ENCODE measurements around the gene NALCN. TPM values are rescaled to one million over a fixed set of nuclear protein-coding genes. Genes with fewer than 3 reads are reported as not detected.

NALCN gene
- polyA plus RNA-seq, 1 experiment: 2.2 TPM

- CTCF ChIA-PET: no interaction called here
- POLR2A ChIA-PET: no interaction called here
- no peaks in the 10 kb centered on the region for H3K9me3 ChIP-seq (ENCODE audit: control insufficient read depth, insufficient read depth, low read length)
- DNase-seq (ENCODE audit: low read depth, low spot score): no peak
- no peak overlapping the region for H3K27ac ChIP-seq (ENCODE audit: low read depth, low read length)
- no peak overlapping the region for H3K4me3 ChIP-seq (ENCODE audit: low read depth, low read length)
- no peak for TF ChIP-seq CTCF (IDR thresholded peaks at IDR 0.05; ENCODE audit: low read depth, low read length)
- no peaks in the 10 kb centered on the region for H3K27me3 ChIP-seq (ENCODE audit: control insufficient read depth, insufficient read depth, low read length)
Measured at GRCh38 chr13:101332583-101332982, 83.7 kb downstream of the NALCN start.

- Histone ChIP-seq H3K27me3 (ENCODE audit: control insufficient read depth, insufficient read depth, low read length) (no peaks in the 10 kb centered on the region), H3K27ac (ENCODE audit: low read depth, low read length) (no peak overlapping the region), H3K4me3 (ENCODE audit: low read depth, low read length) (no peak overlapping the region), H3K9me3 (ENCODE audit: control insufficient read depth, insufficient read depth, low read length) (no peaks in the 10 kb centered on the region)
- no peak for TF ChIP-seq CTCF (IDR thresholded peaks at IDR 0.05; ENCODE audit: low read depth, low read length)
- no peak for DNase-seq (ENCODE audit: low read depth, low spot score)
- CTCF ChIA-PET: no interaction called here
- POLR2A ChIA-PET: no interaction called here
Measured at GRCh38 chr13:101331731-101332130, 84.6 kb downstream of the NALCN start.

GRCh38 chr13:101327871-101328270 is 88.4 kb downstream of the NALCN start:
- Histone ChIP-seq H3K27ac (ENCODE audit: low read depth, low read length) (no peak overlapping the region), H3K9me3 (ENCODE audit: control insufficient read depth, insufficient read depth, low read length) (no peaks in the 10 kb centered on the region), H3K4me3 (ENCODE audit: low read depth, low read length) (no peak overlapping the region), H3K27me3 (ENCODE audit: control insufficient read depth, insufficient read depth, low read length) (no peaks in the 10 kb centered on the region)
- ChIA-PET POLR2A (no interaction called here), CTCF (no interaction called here)
- DNase-seq (ENCODE audit: low read depth, low spot score): no peak
- TF ChIP-seq CTCF (IDR thresholded peaks at IDR 0.05; ENCODE audit: low read depth, low read length): no peak

- no peak for DNase-seq (ENCODE audit: low read depth, low spot score)
- CTCF ChIA-PET: interaction anchor here (0.6 kb wide), 1 partner anchor 29 kb away, joined by 3 read pairs; no protein-coding TSS in a partner anchor
Measured at GRCh38 chr13:101326710-101327109, 89.6 kb downstream of the NALCN start.

GRCh38 chr13:101325423-101325822 is 90.9 kb downstream of the NALCN start:
- CTCF ChIA-PET: no interaction called here
- no peak overlapping the region for H3K27ac ChIP-seq (ENCODE audit: low read depth, low read length)

More at GRCh38 chr13:101326710-101327109, 89.6 kb downstream of the NALCN start:
- Histone ChIP-seq H3K4me3 (ENCODE audit: low read depth, low read length) (no peak overlapping the region), H3K27ac (ENCODE audit: low read depth, low read length) (no peak overlapping the region), H3K9me3 (ENCODE audit: control insufficient read depth, insufficient read depth, low read length) (no peaks in the 10 kb centered on the region), H3K27me3 (ENCODE audit: control insufficient read depth, insufficient read depth, low read length) (no peaks in the 10 kb centered on the region)
- POLR2A ChIA-PET: no interaction called here
- TF ChIP-seq CTCF (IDR thresholded peaks at IDR 0.05; ENCODE audit: low read depth, low read length): no peak

More at GRCh38 chr13:101325423-101325822, 90.9 kb downstream of the NALCN start:
- POLR2A ChIA-PET: no interaction called here
- DNase-seq (ENCODE audit: low read depth, low spot score): no peak
- no peak overlapping the region for H3K4me3 ChIP-seq (ENCODE audit: low read depth, low read length)
- no peak for TF ChIP-seq CTCF (IDR thresholded peaks at IDR 0.05; ENCODE audit: low read depth, low read length)
- no peaks in the 10 kb centered on the region for H3K27me3 ChIP-seq (ENCODE audit: control insufficient read depth, insufficient read depth, low read length)
- no peaks in the 10 kb centered on the region for H3K9me3 ChIP-seq (ENCODE audit: control insufficient read depth, insufficient read depth, low read length)

Measured in AG04450 (cell line).